HG03558 (cell line): Measurements from ENCODE around the gene METTL23.

ENCODE experiments used
- ATAC-seq: cut with Tn5 transposase; IDR thresholded peaks from one replicate; pipeline ENCODE4 v1.9.1; 2021; ENCODE audit warnings: moderate number of reproducible peaks; ENCODE audit not compliant: unreplicated experiment; ENCODE audit errors: extremely low read depth

Gene METTL23, protein sequence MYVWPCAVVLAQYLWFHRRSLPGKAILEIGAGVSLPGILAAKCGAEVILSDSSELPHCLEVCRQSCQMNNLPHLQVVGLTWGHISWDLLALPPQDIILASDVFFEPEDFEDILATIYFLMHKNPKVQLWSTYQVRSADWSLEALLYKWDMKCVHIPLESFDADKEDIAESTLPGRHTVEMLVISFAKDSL

DNA sequence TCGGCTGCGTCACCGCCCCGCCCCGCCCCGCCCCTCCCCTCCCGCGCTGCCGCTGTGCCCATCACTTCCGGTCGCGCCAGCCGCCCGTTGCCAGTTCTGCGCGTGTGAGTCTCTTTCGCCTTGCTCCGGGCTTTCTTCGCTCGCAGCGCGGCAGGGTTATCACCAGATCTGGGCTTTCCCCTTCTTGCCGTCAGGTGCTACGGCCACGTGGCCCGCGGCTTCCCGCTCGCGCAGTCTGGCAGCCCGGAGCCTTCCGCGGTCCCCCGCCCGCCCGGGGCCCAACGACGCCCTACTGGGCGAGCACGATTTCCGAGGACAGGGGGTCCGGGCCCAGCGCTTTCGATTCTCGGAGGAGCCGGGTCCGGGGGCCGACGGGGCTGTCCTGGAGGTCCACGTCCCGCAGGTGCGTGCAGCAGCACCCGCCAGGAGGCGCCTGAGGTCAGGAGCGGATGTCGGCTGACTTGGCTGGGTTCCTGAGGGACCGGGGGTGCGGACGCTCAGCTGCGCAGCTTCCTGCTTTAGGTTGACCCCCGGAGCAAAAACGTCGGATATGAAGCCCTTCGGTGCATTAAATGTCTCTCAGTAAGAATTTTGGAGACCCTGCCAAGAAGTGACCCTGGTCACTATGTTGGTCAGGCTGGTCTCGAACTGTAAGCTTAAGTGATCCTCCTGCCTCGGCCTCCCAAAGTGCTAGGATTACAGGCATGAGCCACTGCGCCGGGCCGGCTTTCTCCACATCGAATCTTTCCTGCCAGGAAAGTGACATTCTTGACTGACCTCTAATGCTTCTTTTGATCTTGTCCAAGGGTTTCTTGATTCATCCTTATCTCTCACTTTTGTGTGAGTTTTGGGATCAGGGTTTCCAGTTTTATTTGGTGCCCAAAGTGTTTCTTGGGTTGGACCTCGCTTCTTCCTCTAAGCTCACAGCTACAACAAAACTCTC lies at the start of gene METTL23:
METTL23 (plus strand) TSS at position 64 of the 943 bp plus-strand sequence. CDS start 2,872 bp downstream, outside the sequence.
- ATAC-seq = peak; percentile 33

DNA sequence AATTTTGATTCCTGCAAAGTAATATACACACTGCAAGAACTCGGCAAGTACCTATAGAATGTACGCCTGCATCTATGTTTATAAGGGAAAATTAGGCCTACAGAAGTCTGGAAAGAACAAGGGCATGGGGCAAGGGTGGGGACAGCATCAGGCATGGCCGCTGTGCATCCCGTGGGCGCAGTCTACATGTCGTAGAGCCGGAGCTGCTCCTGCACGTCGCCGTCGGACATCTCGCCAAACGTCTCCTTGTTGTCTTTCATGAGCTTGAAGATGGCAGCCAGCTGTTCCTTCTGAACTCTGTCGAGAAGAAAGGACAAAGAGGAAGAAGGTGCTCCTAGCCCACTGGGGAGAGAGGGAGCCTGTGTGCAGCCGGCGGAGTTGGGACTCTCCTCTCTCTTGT lies 49.2 kb upstream of the METTL23 start:
- no peak for ATAC-seq

DNA sequence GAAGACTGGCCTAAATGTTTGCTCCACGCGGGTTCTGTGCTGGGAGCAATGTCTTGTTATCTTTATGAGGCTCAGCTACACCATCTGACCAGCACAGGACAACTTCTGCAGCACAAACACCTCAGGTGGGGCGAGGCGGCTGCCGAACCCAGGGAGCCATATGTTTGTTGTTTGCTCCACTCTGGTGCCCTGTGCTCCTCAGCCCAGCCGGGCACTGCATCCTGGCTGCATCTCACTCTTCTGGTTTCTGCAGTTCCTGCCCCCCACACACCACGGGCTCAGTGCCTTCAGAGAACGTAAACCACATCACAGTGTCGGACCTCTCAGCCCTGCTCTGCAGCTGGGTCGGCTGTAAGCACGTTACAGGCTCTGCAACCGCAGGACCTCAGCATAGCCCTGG lies 48.3 kb upstream of the METTL23 start:
- ATAC-seq = no peak

DNA sequence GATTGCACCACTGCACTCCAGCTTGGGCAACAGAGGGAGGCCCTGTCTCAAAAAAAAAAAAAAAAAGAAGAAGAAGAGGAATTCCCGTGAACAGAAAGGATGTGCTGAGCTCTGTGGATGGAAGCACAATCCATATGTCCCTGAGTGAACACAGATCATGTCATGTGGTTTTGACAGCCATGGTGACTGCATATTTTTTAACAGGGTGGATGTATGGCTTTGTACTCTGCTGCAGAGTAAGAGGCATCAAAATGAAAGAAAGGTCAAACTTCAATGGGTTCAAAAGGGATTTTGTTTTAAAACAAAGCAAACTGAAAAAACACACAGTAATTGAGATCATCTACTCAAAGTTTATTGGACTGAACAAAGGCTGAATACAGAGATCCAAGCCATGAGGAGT lies 47.4 kb upstream of the METTL23 start:
- ATAC-seq = no peak

- no peak for ATAC-seq
Observed at GRCh38 chr17:76681222-76682137, 45.2 kb upstream of the METTL23 start.

- ATAC-seq = no peak
Observed at GRCh38 chr17:76682296-76682695, 44.3 kb upstream of the METTL23 start.

GRCh38 chr17:76683011-76683755 lies 43.5 kb upstream of the METTL23 start:
- no peak for ATAC-seq

DNA sequence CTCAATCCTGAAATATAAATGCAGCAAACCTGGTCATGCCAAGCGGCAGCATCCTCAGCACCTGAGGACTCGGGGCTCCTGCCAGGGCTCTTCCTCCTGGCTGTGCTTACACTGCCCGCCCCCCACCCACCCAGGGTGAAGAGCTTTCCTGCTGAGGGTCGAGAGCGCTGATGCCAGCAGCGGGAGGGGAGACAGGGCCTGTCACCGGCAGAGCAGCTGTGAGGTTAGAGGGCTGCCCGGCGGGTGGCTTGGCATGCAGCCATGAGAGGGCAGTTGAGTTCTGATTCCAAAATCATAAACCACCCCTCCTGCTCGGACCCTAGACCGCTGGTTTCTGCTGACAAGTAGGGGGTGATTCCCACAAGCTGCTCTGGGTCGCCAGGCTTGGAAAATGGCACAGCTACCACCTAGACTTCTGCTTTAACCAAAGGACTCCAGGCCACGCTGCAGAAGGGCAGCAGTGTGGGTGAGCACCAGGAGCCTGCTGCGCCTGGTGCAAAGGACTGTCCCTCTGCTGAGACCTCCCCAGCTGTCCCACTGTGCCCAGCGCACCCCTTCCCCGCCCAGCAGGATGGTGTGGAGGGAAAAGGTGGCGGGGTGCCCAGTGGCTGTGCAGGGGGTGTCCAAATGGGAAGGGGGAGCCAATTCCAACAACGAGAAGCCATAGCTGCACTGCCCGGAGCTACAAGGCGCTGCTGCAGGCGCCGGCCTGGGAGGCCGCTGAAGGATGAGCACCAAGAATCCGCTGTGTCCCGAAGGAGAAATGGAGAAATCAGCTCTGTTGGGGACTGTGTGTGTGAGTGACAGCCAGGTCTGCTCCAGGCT lies 42.5 kb upstream of the METTL23 start:
- no peak for ATAC-seq

- no peak for ATAC-seq
Observed at GRCh38 chr17:76684756-76685155, 41.9 kb upstream of the METTL23 start.

DNA sequence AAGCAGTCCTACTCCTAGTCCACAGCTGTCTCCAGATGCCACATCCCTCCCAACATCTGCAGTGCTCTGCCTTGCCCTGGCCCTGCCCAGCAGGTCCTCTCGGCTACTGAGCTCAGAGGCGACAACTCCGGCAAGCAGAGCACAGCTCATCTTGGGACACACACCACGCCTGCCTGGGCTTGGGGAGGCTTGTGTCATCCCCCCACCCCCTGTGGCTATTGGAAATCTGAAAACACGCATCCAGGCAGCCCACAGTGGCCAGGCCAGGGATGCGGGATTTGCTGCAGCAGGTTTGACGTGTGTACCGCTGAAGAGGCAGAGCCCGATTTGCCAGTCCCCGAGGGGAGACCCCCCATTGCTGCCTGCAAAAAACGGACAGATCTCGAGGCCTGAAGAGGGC lies 41.3 kb upstream of the METTL23 start:
- no peak for ATAC-seq

DNA sequence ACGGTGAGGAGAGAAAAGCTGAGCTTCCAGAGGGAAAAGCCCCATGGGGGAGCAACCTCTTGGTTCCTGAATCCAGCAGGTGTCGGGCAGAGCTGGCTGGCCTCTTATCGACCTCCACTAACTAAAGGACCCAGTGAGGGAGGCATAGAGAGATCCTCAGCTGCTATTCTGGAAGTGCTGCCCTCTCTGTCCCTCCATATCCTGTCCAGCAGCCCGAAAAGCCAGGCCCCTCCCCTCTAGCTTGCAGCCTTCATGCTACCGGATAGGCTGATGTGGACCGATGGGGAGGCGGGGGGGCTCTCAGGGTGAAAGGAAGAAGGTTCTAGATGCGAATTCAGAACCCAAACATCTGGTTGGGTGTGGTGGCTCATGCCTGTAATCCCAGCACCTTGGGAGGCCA lies 40.8 kb upstream of the METTL23 start:
- ATAC-seq = no peak

DNA sequence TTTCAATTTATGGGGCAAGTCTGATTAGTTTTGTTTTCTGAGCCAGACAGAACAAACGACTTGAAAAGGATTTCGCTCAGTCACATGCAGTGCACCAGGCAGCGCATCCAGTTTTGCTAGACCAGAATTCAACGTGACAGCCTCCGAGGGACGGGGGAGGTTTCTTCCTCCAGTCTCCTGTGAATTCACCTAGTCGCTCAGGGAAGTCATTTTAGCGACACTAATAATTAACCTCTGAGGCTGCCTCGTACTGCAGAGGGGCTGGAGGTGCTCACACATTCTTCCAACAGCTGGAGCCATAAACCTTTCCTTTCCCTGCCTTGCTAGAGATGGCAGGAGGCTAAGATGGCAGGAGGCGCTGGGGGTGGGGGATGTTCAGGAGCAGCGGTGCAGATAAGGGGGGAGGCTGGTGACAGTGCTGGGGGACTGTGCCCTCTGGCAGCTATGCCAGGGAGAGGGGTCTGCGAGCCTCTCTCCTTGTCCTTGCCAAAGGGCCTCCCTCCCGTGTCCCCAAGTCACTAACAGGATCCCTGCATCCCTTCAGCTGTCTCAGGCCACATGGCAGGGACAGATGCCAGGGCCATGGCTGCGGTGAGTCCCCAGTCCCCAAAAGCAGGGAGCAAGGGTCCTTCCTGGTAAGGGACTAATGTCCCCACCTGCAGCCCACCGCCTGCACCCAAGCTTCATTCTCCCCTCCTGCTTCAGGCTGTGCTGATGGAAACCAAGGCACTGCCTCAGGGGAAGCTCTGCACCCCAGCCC lies 39.9 kb upstream of the METTL23 start:
- no peak for ATAC-seq

DNA sequence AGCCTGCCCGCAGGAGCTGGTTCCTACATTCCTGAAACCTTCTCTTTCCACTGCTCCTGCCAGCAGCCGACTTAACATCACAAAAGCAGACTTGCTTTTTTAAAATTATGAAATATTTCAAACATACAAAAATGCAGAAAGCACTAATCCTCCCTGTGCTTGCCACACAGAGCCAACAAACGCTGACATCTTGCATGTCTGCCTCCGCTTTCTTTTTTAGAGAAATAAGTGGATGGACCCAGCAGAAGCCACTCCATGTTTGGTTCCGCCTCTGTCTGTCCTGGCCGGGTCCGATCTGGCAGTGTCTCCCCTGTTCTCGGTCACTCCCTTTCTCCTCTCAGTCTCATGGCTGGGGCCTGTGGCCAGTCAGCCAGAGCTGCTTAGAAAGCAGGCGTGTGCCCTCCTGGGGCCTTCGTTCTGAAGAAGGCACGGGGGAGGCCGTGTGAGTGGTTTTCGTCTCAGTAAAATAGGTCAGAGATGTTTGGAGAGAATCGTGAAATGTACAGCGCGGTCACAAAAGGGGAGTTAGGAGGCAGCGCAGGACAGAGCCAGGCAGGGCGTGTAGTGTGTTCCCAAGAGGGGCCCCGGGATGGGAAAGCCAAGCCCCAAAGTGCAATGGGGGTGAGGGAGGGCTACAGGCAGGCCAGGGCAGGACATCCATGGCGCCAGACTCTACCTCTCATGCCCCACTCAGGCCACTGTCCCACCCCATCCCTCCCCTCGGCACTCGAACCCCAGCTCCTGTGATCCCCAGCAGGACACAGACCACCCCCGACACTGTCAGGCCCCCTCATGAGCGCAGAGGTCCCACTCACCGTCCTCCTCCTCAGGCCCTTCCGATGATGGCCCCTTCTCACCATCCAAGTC lies 39.1 kb upstream of the METTL23 start:
- no peak for ATAC-seq

DNA sequence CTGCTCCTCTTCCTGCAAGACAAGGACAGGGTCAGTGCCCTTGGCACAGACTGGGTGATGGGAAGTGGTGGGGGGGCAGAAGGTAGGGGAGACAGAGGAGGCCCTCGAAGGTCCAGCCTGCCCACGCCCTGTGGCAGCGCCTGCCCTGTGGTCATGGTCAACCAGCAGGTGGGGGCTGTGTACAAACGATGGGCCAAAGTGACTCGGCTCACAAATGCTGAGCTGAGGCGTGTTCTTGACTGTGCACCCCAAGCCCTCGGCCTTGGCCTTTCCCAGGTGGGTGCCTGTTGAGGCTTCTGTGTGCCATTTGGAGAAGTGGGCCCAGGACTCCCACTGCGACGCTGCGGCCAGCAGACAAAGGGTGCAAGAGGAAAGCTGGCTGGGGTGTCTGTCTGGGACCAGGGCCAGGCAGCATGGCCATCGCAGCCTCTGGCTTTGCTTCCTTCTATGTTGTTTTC lies 38.4 kb upstream of the METTL23 start:
- ATAC-seq = no peak

GRCh38 chr17:76689859-76690258 lies 36.8 kb upstream of the METTL23 start:
- ATAC-seq = no peak

DNA sequence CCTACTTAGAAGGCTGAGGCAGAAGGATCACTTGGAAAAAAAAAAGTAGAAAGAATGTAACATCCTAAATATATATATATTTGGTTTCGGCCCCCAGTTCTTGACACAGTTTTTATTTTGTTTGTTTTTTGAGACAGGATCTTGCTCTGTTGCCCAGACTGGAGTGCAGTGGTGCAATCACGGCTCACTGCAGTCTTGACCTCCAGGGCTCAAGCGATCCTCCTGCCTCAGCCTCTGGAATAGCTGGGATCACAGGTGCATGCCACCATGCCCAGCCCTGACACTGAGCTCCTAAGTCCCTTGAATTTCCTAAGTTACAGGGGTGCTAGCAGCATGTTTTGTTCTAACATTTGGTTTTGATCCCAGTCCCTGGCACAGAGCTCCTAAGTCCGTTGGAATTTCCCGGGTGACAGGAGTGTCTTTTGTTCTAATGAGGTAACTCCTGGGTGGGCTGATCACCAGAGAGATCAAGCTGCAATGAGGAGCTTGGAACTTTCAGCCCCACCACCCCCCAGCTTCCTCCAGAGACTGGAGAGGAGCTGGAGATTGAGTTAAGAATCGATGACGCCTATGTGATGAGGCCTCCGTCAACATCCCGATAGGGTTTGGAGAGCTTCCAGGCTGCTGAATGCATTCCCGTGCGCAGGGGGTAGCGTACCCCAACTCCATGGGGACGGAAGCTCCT lies 35.9 kb upstream of the METTL23 start:
- ATAC-seq = no peak
